Fibroblast of the aortic adventitia (primary cell): ENCODE data around the gene LYPD6. TPM values are rescaled to one million over a fixed set of nuclear protein-coding genes. Genes with fewer than 3 reads are reported as not detected.
A peak's percentile ranks its signal among the peaks of the same experiment; 100 is the strongest.

ENCODE experiments used
- DNase-seq: peaks from one replicate; pipeline ENCODE4 v3.0.0-alpha.2; 2010; ENCODE audit warnings: low read depth
- H3K4me3 ChIP-seq: 2 replicates; pipeline ENCODE4 v1.5.1; 2011; ENCODE audit warnings: low read depth, mild to moderate bottlenecking, control low read depth, low read length, moderate library complexity
- CTCF ChIP-seq: IDR thresholded peaks from 2 replicates; pipeline ENCODE4 v1.5.1; 2011; ENCODE audit warnings: mild to moderate bottlenecking, low read length, control low read depth, inconsistent platforms; ENCODE audit not compliant: insufficient read depth
- total RNA-seq: library from RNA; depleted of rRNA; stranded (reverse); fragments of >200 nt; gene quantifications from 2 replicates; pipeline ENCODE4 v1.2.3, GENCODE V29; 2012; ENCODE audit warnings: low replicate concordance

Gene LYPD6
- total RNA-seq: 0.54 TPM in 1 of 2 replicates, not detected in the other

DNA sequence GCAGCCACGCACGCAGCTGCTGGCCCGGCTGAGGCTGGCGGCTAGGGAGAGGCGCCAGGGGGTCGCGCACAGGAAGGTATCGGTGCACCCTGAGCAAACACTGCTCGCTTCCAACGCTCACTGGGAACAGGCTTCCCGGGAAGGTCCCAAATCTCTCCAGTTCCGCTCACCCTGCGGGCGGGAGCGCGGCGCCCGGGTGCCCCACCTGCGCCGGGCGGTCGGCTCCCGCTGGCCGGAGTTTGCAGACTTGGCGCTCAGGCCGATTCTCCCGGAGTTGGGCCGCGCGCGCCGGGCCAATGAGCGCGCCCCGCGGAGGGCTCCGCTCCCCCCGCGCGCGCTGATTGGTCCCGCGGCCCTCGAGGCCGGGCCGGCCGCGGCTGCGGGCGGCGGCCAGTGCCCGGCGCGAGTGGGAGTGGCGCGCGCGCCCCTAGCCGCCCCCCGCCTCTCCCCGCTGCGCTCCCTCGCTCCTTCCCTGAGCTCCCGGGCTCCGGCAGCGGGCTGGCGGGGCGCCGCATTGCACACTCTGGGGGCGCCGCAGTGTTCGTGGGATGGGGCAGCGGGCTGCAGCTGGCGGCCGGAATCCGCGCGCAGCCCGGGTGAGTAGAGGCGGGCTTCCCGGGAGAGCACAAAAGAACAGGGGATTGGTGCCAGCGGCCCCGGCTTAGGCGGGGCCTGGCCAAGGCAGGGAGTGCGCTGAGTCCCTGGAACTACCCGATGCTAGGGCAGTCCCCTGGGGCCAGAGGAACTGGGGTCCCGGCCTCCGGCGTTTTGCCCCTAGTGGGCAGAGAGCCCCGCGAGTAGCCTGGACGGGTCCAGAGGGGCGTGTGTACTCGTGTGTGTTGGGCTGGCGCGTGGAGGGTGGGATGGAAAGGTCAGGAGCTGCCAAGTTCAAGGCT lies at the start of gene LYPD6:
TSS of gene LYPD6 (plus strand) at position 461 of the 896 bp plus-strand sequence. CDS start 107,122 bp downstream, outside the sequence.
- TF ChIP-seq CTCF: no peak
- peak within 1 kb of the TSS; percentile 60 for H3K4me3 ChIP-seq
- peak; percentile 27 for DNase-seq

GRCh38 chr2:149281441-149281840 lies 48.9 kb upstream of the LYPD6 start:
- DNase-seq: no peak
- no peak for TF ChIP-seq CTCF
- no peak overlapping the region for H3K4me3 ChIP-seq

- DNase-seq: no peak
- TF ChIP-seq CTCF: no peak
- H3K4me3 ChIP-seq: no peak overlapping the region
These were observed 39.7 kb upstream of the LYPD6 start for GRCh38 chr2:149290662-149291061.

- DNase-seq: no peak
These were observed 38.5 kb upstream of the LYPD6 start for GRCh38 chr2:149291881-149292280.

GRCh38 chr2:149296031-149296430 lies 34.4 kb upstream of the LYPD6 start:
- TF ChIP-seq CTCF: no peak
- no peak for DNase-seq
- H3K4me3 ChIP-seq: no peak overlapping the region

More at GRCh38 chr2:149291881-149292280, 38.5 kb upstream of the LYPD6 start:
- H3K4me3 ChIP-seq: no peak overlapping the region
- no peak for TF ChIP-seq CTCF

DNA sequence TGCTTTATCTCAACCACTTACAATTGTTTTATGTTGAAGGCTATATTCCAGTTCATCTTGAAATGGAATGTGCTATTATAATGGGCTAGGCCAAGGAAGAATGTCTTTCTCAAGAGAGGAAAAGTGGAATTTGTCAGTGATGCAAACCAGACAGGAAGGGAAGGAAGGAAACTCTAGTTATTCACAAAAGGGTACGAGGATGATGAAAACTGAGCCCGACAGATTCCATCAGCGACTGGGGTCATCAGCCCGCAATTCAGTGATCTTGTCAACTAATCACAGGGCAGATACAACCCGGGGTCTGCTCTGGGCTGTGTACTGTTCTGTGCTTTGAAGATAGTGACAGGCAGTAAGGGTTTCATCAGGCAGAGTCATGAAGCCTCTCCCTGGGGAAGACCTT lies 23.4 kb upstream of the LYPD6 start:
- DNase-seq: no peak
- H3K4me3 ChIP-seq: no peak overlapping the region
- no peak for TF ChIP-seq CTCF
